Loucy (cell line): ENCODE measurements around the gene C3orf18.

Source experiments
- H2AFZ ChIP-seq: fragments of 200-600 bp; sonication (generic); 2 replicates; pipeline ENCODE4 v1.6.0; 2016; ENCODE audit warnings: antibody characterized with exemption, mild to moderate bottlenecking, low read length, moderate library complexity
- H3F3A ChIP-seq: fragments of 200-600 bp; 2 replicates; pipeline ENCODE4 v1.6.0; 2016; ENCODE audit warnings: antibody characterized with exemption, low read depth, mild to moderate bottlenecking
- H3K27me3 ChIP-seq: fragments of 200-600 bp; sonication (generic); 2 replicates; pipeline ENCODE4 v1.6.1; 2014; ENCODE audit warnings: low read length, mild to moderate bottlenecking; ENCODE audit not compliant: insufficient read depth, poor library complexity, severe bottlenecking
- H3K36me3 ChIP-seq: fragments of 200-600 bp; sonication (generic); 2 replicates; pipeline ENCODE4 v1.6.1; 2016; ENCODE audit warnings: low read length; ENCODE audit not compliant: insufficient read depth
- H3K4me1 ChIP-seq: fragments of 200-600 bp; sonication (generic); 2 replicates; pipeline ENCODE4 v1.5.1; 2014; ENCODE audit warnings: low read length, mild to moderate bottlenecking; ENCODE audit not compliant: insufficient read depth, poor library complexity, severe bottlenecking
- H3K4me2 ChIP-seq: fragments of 200-600 bp; sonication (generic); 2 replicates; pipeline ENCODE4 v1.6.0; 2014; ENCODE audit warnings: antibody characterized with exemption, low read length, low read depth, mild to moderate bottlenecking; ENCODE audit not compliant: poor library complexity, severe bottlenecking
- H3K4me3 ChIP-seq: fragments of 200-600 bp; sonication (generic); 2 replicates; pipeline ENCODE4 v1.5.1; 2014; ENCODE audit warnings: low read length, mild to moderate bottlenecking, mixed read lengths; ENCODE audit not compliant: poor library complexity, severe bottlenecking
- H3K79me2 ChIP-seq: fragments of 200-600 bp; sonication (generic); 2 replicates; pipeline ENCODE4 v1.6.1; 2014; ENCODE audit warnings: low read length; ENCODE audit not compliant: insufficient read depth
- H3K9ac ChIP-seq: fragments of 200-600 bp; sonication (generic); 2 replicates; pipeline ENCODE4 v1.6.0; 2014; ENCODE audit warnings: mild to moderate bottlenecking, low read depth, low read length, moderate library complexity; ENCODE audit not compliant: poor library complexity, severe bottlenecking
- H3K9me2 ChIP-seq: fragments of 200-600 bp; sonication (generic); replicated peaks from 2 replicates; pipeline ENCODE4 v1.6.1; 2016; ENCODE audit warnings: low read depth, low read length, mixed read lengths
- H3K9me3 ChIP-seq: fragments of 200-600 bp; sonication (generic); 2 replicates; pipeline ENCODE4 v1.6.1; 2014; ENCODE audit warnings: mild to moderate bottlenecking, antibody characterized with exemption, low read length, low read depth; ENCODE audit not compliant: insufficient read depth
- H4K20me1 ChIP-seq: fragments of 200-600 bp; sonication (generic); 2 replicates; pipeline ENCODE4 v1.6.0; 2014; ENCODE audit warnings: antibody characterized with exemption, low read length, mild to moderate bottlenecking; ENCODE audit not compliant: insufficient read depth, poor library complexity, severe bottlenecking
- CTCF ChIP-seq: fragments of 200-600 bp; sonication (generic); conservative IDR thresholded peaks from 2 replicates; pipeline ENCODE4 v1.5.1; 2014; ENCODE audit warnings: mild to moderate bottlenecking, antibody characterized with exemption, low read length
- EZH2phosphoT487 ChIP-seq: fragments of 200-600 bp; IDR thresholded peaks from 2 replicates; pipeline ENCODE4 v1.6.1; 2018; ENCODE audit warnings: antibody characterized with exemption, mild to moderate bottlenecking, moderate library complexity, borderline replicate concordance

The C3orf18 gene

GRCh38 chr3:50567386-50568167 is at the start of gene C3orf18:
C3orf18 (minus strand) TSS chr3:50567747; CDS start chr3:50565699, 2,048 bp downstream.
- Histone ChIP-seq H3K36me3 (no peaks in the 10 kb centered on the region), H3K79me2 (peaks cover 8% of the 10 kb centered on the region; the same call in 1 of the 2 replicates), H2AFZ (peak within 1 kb of the TSS; percentile 79), H3K4me1 (peaks cover 18% of the 10 kb centered on the region), H3F3A (no peaks in the 10 kb centered on the region), H4K20me1 (no peaks in the 10 kb centered on the region), H3K9me3 (no peaks in the 10 kb centered on the region), H3K4me2 (peak within 1 kb of the TSS; percentile 82), H3K9ac (peak within 1 kb of the TSS; percentile 82), H3K4me3 (peak within 1 kb of the TSS; percentile 96), H3K27me3 (no peaks in the 10 kb centered on the region), H3K9me2 (no peaks in the 10 kb centered on the region)
- TF ChIP-seq CTCF (no peak), EZH2phosphoT487 (no peak)

DNA sequence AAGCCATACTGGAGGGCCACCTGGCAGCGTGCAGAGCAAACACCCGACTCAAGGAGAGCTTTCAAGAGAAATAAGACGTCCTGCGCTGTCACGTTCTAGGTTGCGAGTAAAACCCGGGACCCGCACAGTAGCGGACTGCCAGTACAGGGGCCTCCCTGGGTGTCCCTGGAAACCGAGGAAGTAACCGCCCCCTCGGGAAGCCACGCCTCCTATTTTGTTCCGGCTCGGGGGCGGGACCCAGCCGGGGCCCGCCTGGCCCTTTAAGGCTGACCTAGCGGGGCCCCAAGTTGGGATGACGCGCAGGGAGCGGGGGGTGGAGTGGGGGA is 49.2 kb upstream of the C3orf18 start:
- peak overlapping the region; percentile 83 for H2AFZ ChIP-seq
- no peaks in the 10 kb centered on the region for H3K36me3 ChIP-seq
- H3K4me1 ChIP-seq, result peaks cover 39% of the 10 kb centered on the region
- no peaks in the 10 kb centered on the region for H4K20me1 ChIP-seq
- peak overlapping the region; percentile 74 for H3K4me3 ChIP-seq
- no peaks in the 10 kb centered on the region for H3K9me2 ChIP-seq
- H3K27me3 ChIP-seq, result peaks cover 7% of the 10 kb centered on the region
- peak overlapping the region; percentile 97 for H3K4me2 ChIP-seq
- H3K9me3 ChIP-seq, result no peaks in the 10 kb centered on the region
- peaks cover 45% of the 10 kb centered on the region for H3K79me2 ChIP-seq
- TF ChIP-seq EZH2phosphoT487 (no peak), CTCF (no peak)
- H3K9ac ChIP-seq, result peak overlapping the region; percentile 51
- peaks cover 6% of the 10 kb centered on the region; the same call in 1 of the 2 replicates for H3F3A ChIP-seq

GRCh38 chr3:50616003-50616769 is 48.6 kb upstream of the C3orf18 start:
- H3K9ac ChIP-seq, result peak overlapping the region; percentile 51
- H4K20me1 ChIP-seq, result no peaks in the 10 kb centered on the region
- peak overlapping the region; percentile 97 for H3K4me2 ChIP-seq
- TF ChIP-seq EZH2phosphoT487 (no peak), CTCF (peak; percentile 99)
- no peaks in the 10 kb centered on the region for H3K36me3 ChIP-seq
- peaks cover 40% of the 10 kb centered on the region for H3K4me1 ChIP-seq
- H3F3A ChIP-seq, result peaks cover 6% of the 10 kb centered on the region; the same call in 1 of the 2 replicates
- no peaks in the 10 kb centered on the region for H3K9me3 ChIP-seq
- H3K9me2 ChIP-seq, result no peaks in the 10 kb centered on the region
- peak overlapping the region; percentile 74 for H3K4me3 ChIP-seq
- H3K79me2 ChIP-seq, result peaks cover 39% of the 10 kb centered on the region
- H3K27me3 ChIP-seq, result peaks cover 7% of the 10 kb centered on the region
- peak overlapping the region; percentile 83 for H2AFZ ChIP-seq
